ENCODE measurements around the gene PACSIN3. TPM values are rescaled to one million over a fixed set of nuclear protein-coding genes. Genes with fewer than 3 reads are reported as not detected.
"Not testable (repeated sequence)": the region's sequence is repeated elsewhere in the genome, so short reads cannot be mapped to it uniquely, and the experiment has no call there.

PACSIN3 gene
- total RNA-seq, 6 experiments from 2014 or later: 9.6 to 31.1 (median 25.0) TPM

DNA sequence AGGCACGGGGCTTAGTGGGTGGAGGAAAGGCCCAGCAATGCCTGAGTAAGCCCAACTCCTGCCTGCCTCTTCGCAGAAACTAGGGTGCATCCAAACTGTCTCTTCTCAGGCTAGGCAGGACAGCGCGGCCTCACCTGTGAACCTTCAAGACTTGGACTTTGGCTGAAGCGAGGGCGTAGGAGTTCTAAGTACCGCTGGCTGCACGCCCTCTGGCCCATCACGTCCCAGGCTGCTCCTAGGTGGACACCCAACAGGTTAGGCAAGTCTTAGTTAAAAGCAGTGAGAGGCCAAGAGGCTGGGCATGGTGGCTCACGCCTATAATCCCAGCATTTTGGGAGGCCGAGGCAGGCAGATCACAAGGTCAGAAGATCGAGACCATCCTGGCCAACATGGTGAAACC lies 26.7 kb upstream of the PACSIN3 start:
- WGBS (ENCODE audit: insufficient coverage, low coverage, low lambda C conversion rate, missing lambda C conversion rate): 58% methylated on average over 4 of the region's 12 CpGs
- intact Hi-C loops (cut with DNase I): no loop called here
- no peaks in the 10 kb centered on the region for H3K27me3 ChIP-seq
- H3K27ac ChIP-seq: no peak overlapping the region
- TF ChIP-seq POLR2A (IDR thresholded peaks at IDR 0.05): no peak
- no peak for TF ChIP-seq CTCF (IDR thresholded peaks at IDR 0.05)
- no peaks in the 10 kb centered on the region for H3K9me3 ChIP-seq
- H3K36me3 ChIP-seq: no peaks in the 10 kb centered on the region
- no peak overlapping the region for H3K4me3 ChIP-seq
- ATAC-seq (no peak), DNase-seq (peak in 1 of 3 donors; percentile 67)
- peaks cover 0 to 25% (median 6%) of the 10 kb centered on the region in 4 donors for H3K4me1 ChIP-seq

DNA sequence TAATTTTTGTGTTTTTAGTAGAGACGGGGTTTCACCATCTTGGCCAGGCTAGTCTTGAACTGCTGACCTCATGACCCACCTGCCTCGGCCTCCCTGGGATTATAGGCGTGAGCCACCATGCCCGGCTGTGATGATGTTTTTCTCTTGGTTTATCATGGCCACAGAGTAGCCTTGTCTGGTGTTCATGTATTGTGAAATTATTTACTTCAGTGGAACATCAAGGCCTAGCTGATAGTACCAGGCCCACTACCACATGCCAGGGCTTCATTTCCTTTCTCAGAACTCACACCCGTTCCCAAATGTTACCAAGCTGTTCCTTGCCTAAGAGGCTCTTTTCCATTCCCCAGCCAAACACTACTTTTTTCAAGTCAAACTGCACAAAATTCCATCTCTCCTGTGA lies 22.4 kb upstream of the PACSIN3 start:
- intact Hi-C loops (cut with DNase I): loop anchor here in 1 of 2 donors (10.0 kb wide), 1 partner anchor 64 kb away; no protein-coding TSS in a partner anchor
- Histone ChIP-seq H3K4me3 (no peak overlapping the region), H3K27ac (no peak overlapping the region), H3K9me3 (no peaks in the 10 kb centered on the region), H3K36me3 (no peaks in the 10 kb centered on the region), H3K4me1 (peaks cover 0 to 8% (median 0%) of the 10 kb centered on the region in 4 donors), H3K27me3 (no peaks in the 10 kb centered on the region)
- no peak for TF ChIP-seq POLR2A (IDR thresholded peaks at IDR 0.05)
- TF ChIP-seq CTCF (IDR thresholded peaks at IDR 0.05): no peak
- DNase-seq (no peak), ATAC-seq (peak; percentile 66 to 86 (median 72))
- 60% methylated on average over 3 of the region's 5 CpGs for WGBS (ENCODE audit: insufficient coverage, low coverage, low lambda C conversion rate, missing lambda C conversion rate)

DNA sequence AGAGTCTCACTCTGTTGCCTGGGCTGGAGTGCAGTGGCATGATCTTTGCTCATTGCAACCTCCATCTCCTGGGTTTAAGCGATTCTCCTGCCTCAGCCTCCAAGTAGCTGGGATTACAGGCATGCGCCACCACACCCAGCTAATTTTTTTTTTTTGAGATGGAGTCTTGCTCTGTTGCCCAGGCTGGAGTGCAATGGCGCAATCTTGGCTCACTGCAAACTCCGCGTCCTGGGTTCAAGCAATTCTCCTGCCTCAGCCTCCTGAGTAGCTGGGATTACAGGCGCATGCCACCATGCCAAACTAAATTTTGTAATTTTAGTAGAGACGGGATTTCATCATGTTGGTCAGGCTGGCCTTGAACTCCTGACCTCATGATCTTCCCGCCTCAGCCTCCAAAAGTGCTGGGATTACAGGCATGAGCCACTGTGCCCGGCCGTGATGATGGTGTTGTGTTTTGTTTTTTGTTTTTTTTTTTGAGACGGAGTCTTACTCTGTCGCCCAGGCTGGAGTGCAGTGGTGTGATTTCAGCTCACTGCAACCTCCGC lies 21.8 kb upstream of the PACSIN3 start:
- H3K27me3 ChIP-seq, H3K27ac ChIP-seq, H3K9me3 ChIP-seq, H3K4me1 ChIP-seq, H3K4me3 ChIP-seq, H3K36me3 ChIP-seq, DNase-seq: not testable (repeated sequence)
- ATAC-seq: peak in 1 of 4 donors; percentile 39
- intact Hi-C loops (cut with DNase I): loop anchor here in 1 of 2 donors (10.0 kb wide), 1 partner anchor 63 kb away; no protein-coding TSS in a partner anchor
- WGBS (ENCODE audit: insufficient coverage, low coverage, low lambda C conversion rate, missing lambda C conversion rate): 49% methylated on average over 9 of the region's 13 CpGs

DNA sequence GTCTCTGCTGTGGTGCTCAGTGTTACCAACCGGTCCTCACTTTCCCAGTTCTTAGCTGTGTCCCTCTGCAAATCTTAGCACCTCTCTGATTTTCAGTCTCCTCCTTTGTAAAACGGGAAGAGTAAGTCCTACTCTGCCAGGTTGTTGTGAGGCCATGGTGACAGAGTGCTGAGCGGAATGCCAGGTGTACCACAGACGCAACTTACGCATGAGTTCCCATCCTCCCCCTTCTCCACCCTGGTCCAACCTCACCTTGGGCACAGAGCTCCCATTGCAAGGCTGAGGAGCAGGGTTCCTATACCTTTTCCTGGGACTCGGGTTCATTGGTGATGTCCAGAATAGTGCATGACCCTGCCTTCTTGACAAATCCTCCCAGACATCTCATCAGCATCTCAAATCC lies 21.2 kb upstream of the PACSIN3 start:
- Histone ChIP-seq H3K36me3 (no peaks in the 10 kb centered on the region), H3K27ac (no peak overlapping the region), H3K9me3 (no peaks in the 10 kb centered on the region), H3K27me3 (no peaks in the 10 kb centered on the region), H3K4me3 (no peak overlapping the region), H3K4me1 (peaks cover 0 to 8% (median 0%) of the 10 kb centered on the region in 4 donors)
- DNase-seq (no peak), ATAC-seq (no peak)
- 95% methylated on average over 3 of the region's 6 CpGs for WGBS (ENCODE audit: insufficient coverage, low coverage, low lambda C conversion rate, missing lambda C conversion rate)
- intact Hi-C loops (cut with DNase I): loop anchor here in 1 of 2 donors (10.0 kb wide), 1 partner anchor 63 kb away; no protein-coding TSS in a partner anchor
- no peak for TF ChIP-seq CTCF (IDR thresholded peaks at IDR 0.05)
- TF ChIP-seq POLR2A (IDR thresholded peaks at IDR 0.05): no peak

DNA sequence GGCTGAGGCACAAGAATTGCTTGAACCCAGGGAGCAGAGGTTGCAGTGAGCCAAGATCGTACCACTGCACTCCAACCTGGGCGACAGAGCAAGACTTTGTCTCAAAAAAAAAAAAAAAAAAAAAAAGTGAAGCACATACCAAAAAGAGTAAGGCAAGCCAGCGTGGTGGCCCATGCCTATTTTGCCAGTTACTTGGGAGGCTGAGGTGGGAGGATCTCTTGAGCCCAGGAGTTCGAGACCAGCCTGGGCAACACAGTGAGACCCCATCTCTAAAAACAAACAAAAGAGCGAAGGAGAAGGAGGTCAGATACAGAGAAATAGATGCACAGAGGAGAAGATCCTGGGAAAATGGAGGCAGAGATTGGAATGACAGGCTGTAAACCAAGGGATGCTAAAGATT lies 20.3 kb upstream of the PACSIN3 start:
- H3K27me3 ChIP-seq, H3K4me1 ChIP-seq, DNase-seq, H3K4me3 ChIP-seq, H3K36me3 ChIP-seq, H3K27ac ChIP-seq, H3K9me3 ChIP-seq, ATAC-seq: not testable (repeated sequence)
- intact Hi-C loops (cut with DNase I): loop anchor here in 1 of 2 donors (10.0 kb wide), 1 partner anchor 62 kb away; no protein-coding TSS in a partner anchor
- WGBS (ENCODE audit: insufficient coverage, low coverage, low lambda C conversion rate, missing lambda C conversion rate): 91% methylated on average over 4 of the region's 5 CpGs

Data from right lobe of liver (tissue), 6 donors.